Gastrocnemius medialis (tissue), 4 donors: ENCODE measurements around the gene ROBO1.

Experiments used
- CTCF ChIP-seq, 5 experiments: fragments of 450-650 bp in 3 of 5; fragments of 200-600 bp in 2 of 5; sonication (generic) in 2 of 5; IDR thresholded peaks in 4 of 5; conservative IDR thresholded peaks in 1 of 5; 1 replicate in 4 of 5; 2 replicates in 1 of 5; pipeline ENCODE4 v1.5.1; 2016 to 2019; ENCODE audit warnings: antibody characterized with exemption in 5 of 5, mild to moderate bottlenecking in 3 of 5, moderate library complexity in 3 of 5
- POLR2A ChIP-seq, 2 donors: fragments of 450-650 bp; IDR thresholded peaks; one replicate each; pipeline ENCODE4 v1.6.1; 2017; ENCODE audit warnings: antibody characterized with exemption in 2 of 2, mild to moderate bottlenecking in 2 of 2, moderate library complexity in 2 of 2

GRCh38 chr3:78969483-78969882, 798.3 kb downstream of the ROBO1 start:
- TF ChIP-seq CTCF (IDR thresholded peaks at IDR 0.05 in 4 of 5, conservative IDR thresholded peaks at IDR 0.05 in 1 of 5), result no peak
- TF ChIP-seq POLR2A (IDR thresholded peaks at IDR 0.05), result no peak
